GM12878 (cell line): ENCODE results near the gene PFDN4. TPM values are rescaled to one million over a fixed set of nuclear protein-coding genes. Genes with fewer than 3 reads are reported as not detected.

ENCODE experiments used
- ATAC-seq: fragments of 200-7000 bp; cut with Tn5 transposase; 3 replicates; pipeline ENCODE4 v1.9.1; 2020; ENCODE audit warnings: mild to moderate bottlenecking, moderate library complexity
- BruUV-seq: library from RNA; stranded (reverse); fragments of 400-500 nt; replicated peaks from 2 replicates; lab custom pipeline; 2021; lab: Mats Ljungman, UMichigan
- CTCF ChIA-PET: fragments of 300-600 bp; sonication (Branson Sonifier 250); formaldehyde crosslinking; extraction: SDS; loops from one replicate; lab custom pipeline; 2021; ENCODE audit warnings: inconsistent platforms; lab: Yijun Ruan, JAX
- POLR2A ChIA-PET: fragments of 350-600 bp; formaldehyde crosslinking; extraction: SDS; loops from one replicate; lab custom pipeline; 2021; ENCODE audit warnings: inconsistent platforms; lab: Charles Lee
- RAD21 ChIA-PET: fragments of 300-600 bp; sonication (Branson Sonifier 250); formaldehyde crosslinking; loops from one replicate; lab custom pipeline; 2023; ENCODE audit warnings: antibody characterized with exemption; ENCODE audit not compliant: unreplicated experiment; lab: Charles Lee
- SMC1A ChIA-PET: fragments of 300-600 bp; sonication (Branson Sonifier 250); formaldehyde crosslinking; loops from one replicate; lab custom pipeline; 2023; ENCODE audit not compliant: unreplicated experiment, uncharacterized antibody; lab: Charles Lee
- DNase-seq: peaks from one replicate; pipeline ENCODE4 v3.0.0-alpha.2; 2011; ENCODE audit warnings: low read depth, low spot score
- FAIRE-seq: peaks from 3 replicates; lab custom pipeline; 2011; peaks lifted over from hg19 to GRCh38; lab: Jason Lieb, UNC
- H2AFZ ChIP-seq: 2 replicates; pipeline ENCODE4 v1.6.0; 2011; ENCODE audit warnings: low read depth, low read length, control low read depth; ENCODE audit not compliant: control insufficient read depth
- H3K27ac ChIP-seq: 2 replicates; pipeline ENCODE4 v1.5.1; 2011; ENCODE audit warnings: control low read depth; ENCODE audit not compliant: control insufficient read depth, insufficient read depth
- H3K27me3 ChIP-seq, 2 experiments: replicated peaks in 1 of 2; 2 replicates each; pipeline versions ENCODE4 v1.6.0 to v1.6.1; 2011; ENCODE audit warnings: low read length in 1 of 2; ENCODE audit not compliant: control insufficient read depth in 2 of 2, insufficient read depth in 2 of 2
- H3K36me3 ChIP-seq, 2 experiments: 2 replicates each; pipeline ENCODE4 v1.5.1; 2011; ENCODE audit warnings: low read length in 1 of 2; ENCODE audit not compliant: control insufficient read depth in 2 of 2, insufficient read depth in 2 of 2
- H3K4me1 ChIP-seq: 2 replicates; pipeline ENCODE4 v1.6.1; 2011; ENCODE audit warnings: mild to moderate bottlenecking, low read length, moderate library complexity, mixed read lengths; ENCODE audit not compliant: control insufficient read depth, insufficient read depth
- H3K4me2 ChIP-seq: 2 replicates; pipeline ENCODE4 v1.6.0; 2011; ENCODE audit warnings: control low read depth; ENCODE audit not compliant: control insufficient read depth, insufficient read depth
- H3K4me3 ChIP-seq: fragments of 200-600 bp; sonication (generic); 2 replicates; pipeline ENCODE4 v1.5.1; 2016
- H3K79me2 ChIP-seq: 2 replicates; pipeline ENCODE4 v1.6.0; 2011; ENCODE audit warnings: low read length; ENCODE audit not compliant: control insufficient read depth, insufficient read depth
- H3K9ac ChIP-seq: 2 replicates; pipeline ENCODE4 v1.8.0; 2011; ENCODE audit warnings: low read length, control low read depth, mixed read lengths; ENCODE audit not compliant: control insufficient read depth, insufficient read depth
- H3K9me3 ChIP-seq: replicated peaks from 3 replicates; pipeline ENCODE4 v1.5.1; 2011; ENCODE audit warnings: mild to moderate bottlenecking, low read length; ENCODE audit not compliant: control insufficient read depth, insufficient read depth
- H4K20me1 ChIP-seq: 2 replicates; pipeline ENCODE4 v1.6.0; 2011; ENCODE audit not compliant: control insufficient read depth, insufficient read depth
- HDAC6 ChIP-seq: fragments of 200-600 bp; sonication (generic); IDR thresholded peaks from one replicate; pipeline ENCODE4 v1.8.0; 2017; ENCODE audit warnings: antibody characterized with exemption; ENCODE audit not compliant: unreplicated experiment
- JUND ChIP-seq: IDR thresholded peaks from 2 replicates; pipeline ENCODE4 v1.6.1; 2012; ENCODE audit warnings: low read depth, mild to moderate bottlenecking, low read length, improper control_type of control experiment, moderate library complexity
- MTA3 ChIP-seq: IDR thresholded peaks from 2 replicates; pipeline ENCODE4 v1.6.1; 2012; ENCODE audit warnings: low read length, inconsistent platforms, borderline replicate concordance
- NFXL1 ChIP-seq: fragments of 450-650 bp; IDR thresholded peaks from 2 replicates; pipeline ENCODE4 v1.6.1; 2017; ENCODE audit warnings: antibody characterized with exemption, mild to moderate bottlenecking, borderline replicate concordance
- WGBS: methylation state at CpG from one replicate; pipeline ENCODE4 v1.1.6; 2016; ENCODE audit warnings: low lambda C conversion rate; ENCODE audit not compliant: insufficient replicate concordance, insufficient coverage; ENCODE audit errors: missing lambda C conversion rate; 5-methylcytosine and 5-hydroxymethylcytosine counted together
- in situ Hi-C: fragments of 300-500 bp; cut with MboI; formaldehyde crosslinking; loops from 9 replicates; pipeline ENCODE4 v1.14.3; 2018; ENCODE audit warnings: mixed read lengths
- intact Hi-C: fragments of 100-400 bp; cut with micrococcal nuclease; formaldehyde crosslinking; loops from one replicate; pipeline ENCODE4 v1.14.2; 2022; ENCODE audit not compliant: unreplicated experiment
- polyA plus RNA-seq, 11 experiments: library from polyadenylated mRNA; depleted of rRNA in 4 of 11; unstranded in 6 of 11; stranded (reverse) in 5 of 11; fragments of >200 nt; fragmentation: Nextera tagmentation in 4 of 11; fragmentation: Illumina TruSeq in 1 of 11; extraction: Ambion mirVana in 4 of 11; extraction: Trizol in 1 of 11; gene quantifications; 1 replicate in 1 of 11; 2 replicates in 10 of 11; pipeline versions ENCODE4 v1.2.1 to v1.2.3, GENCODE V29; 2011 to 2016; ENCODE audit warnings: inconsistent platforms in 2 of 11, missing spikeins in 2 of 11, low read depth in 1 of 11
- total RNA-seq, 4 experiments: library from RNA; depleted of rRNA in 3 of 4; stranded (reverse); fragments of >200 nt in 3 of 4; fragmentation: Illumina TruSeq in 1 of 4; extraction: Trizol in 1 of 4; gene quantifications; 2 replicates each; pipeline versions ENCODE4 v1.2.1 to v1.2.3, GENCODE V29; 2013 to 2021

The PFDN4 gene
- total and polyA plus RNA-seq, 10 of the 15 experiments (the other 5 are each of a cell fraction or from before 2014, with no cell fraction given) = 36.9 to 136 (median 82.8) TPM

DNA sequence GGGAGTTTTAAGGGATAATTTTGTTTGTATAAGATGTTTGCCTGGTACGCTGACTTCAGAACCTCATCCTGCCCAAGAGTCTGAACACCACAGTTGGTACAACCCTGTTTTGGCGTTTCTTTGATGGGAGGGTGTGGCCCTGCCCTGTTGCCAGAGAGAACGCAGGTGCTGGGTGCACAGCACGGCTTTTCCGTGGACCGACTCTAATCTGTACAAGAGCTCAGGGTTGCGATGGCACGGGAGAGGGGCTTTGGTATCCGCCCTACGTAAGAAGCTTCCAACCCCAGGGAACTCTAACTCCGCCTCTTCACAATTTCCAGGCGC is 35.4 kb upstream of the PFDN4 start:
- DNase-seq = no peak
- Histone ChIP-seq H3K9me3 (no peaks in the 10 kb centered on the region), H3K36me3 (no peaks in the 10 kb centered on the region; a peak in 1 of 4 replicates), H3K4me2 (no peak overlapping the region), H3K4me1 (no peaks in the 10 kb centered on the region), H3K27me3 (peaks cover 16 to 29% of the 10 kb centered on the region in 2 experiments), H2AFZ (no peak overlapping the region), H3K79me2 (no peaks in the 10 kb centered on the region), H3K4me3 (no peak overlapping the region), H4K20me1 (no peaks in the 10 kb centered on the region), H3K27ac (no peak overlapping the region), H3K9ac (no peak overlapping the region)
- SMC1A ChIA-PET = no interaction called here
- TF ChIP-seq MTA3 (no peak), NFXL1 (0 out of 2 replicates have a peak, but pooled peaks have one; percentile 21)
- WGBS = 7% methylated on average over 12 of the region's 12 CpGs
- CTCF ChIA-PET = no interaction called here
- RAD21 ChIA-PET = no interaction called here
- in situ Hi-C loops (no loop called here), intact Hi-C loops (no loop called here)
- POLR2A ChIA-PET = no interaction called here
- FAIRE-seq = no peak
- ATAC-seq = no peak
- BruUV-seq = no TSS peak

GRCh38 chr20:54172856-54173652 is 34.8 kb upstream of the PFDN4 start:
- peaks cover 15 to 27% of the 10 kb centered on the region in 2 experiments for H3K27me3 ChIP-seq
- no peak for ATAC-seq
- no peaks in the 10 kb centered on the region for H3K9me3 ChIP-seq
- no peak overlapping the region for H2AFZ ChIP-seq
- no peaks in the 10 kb centered on the region; a peak in 1 of 4 replicates for H3K36me3 ChIP-seq
- BruUV-seq = no TSS peak
- in situ Hi-C loops = no loop called here
- FAIRE-seq = no peak
- H3K9ac ChIP-seq = no peak overlapping the region
- ChIA-PET CTCF (no interaction called here), POLR2A (no interaction called here)
- H3K4me3 ChIP-seq = no peak overlapping the region
- no peak for DNase-seq
- peak; percentile 96 for TF ChIP-seq HDAC6
- TF ChIP-seq JUND = no peak
- TF ChIP-seq, all 136 proteins: peak for 1
- intact Hi-C loops = no loop called here
- H3K79me2 ChIP-seq = no peaks in the 10 kb centered on the region
- H4K20me1 ChIP-seq = no peaks in the 10 kb centered on the region
- ChIA-PET RAD21 (no interaction called here), SMC1A (no interaction called here)
- WGBS = 6% methylated on average over 52 of the region's 66 CpGs
- no peaks in the 10 kb centered on the region for H3K4me1 ChIP-seq
- H3K4me2 ChIP-seq = no peak overlapping the region
- no peak overlapping the region for H3K27ac ChIP-seq
